Upper lobe of right lung (tissue), 1 donor: ENCODE data around the gene EIF3K. TPM values are rescaled to one million over a fixed set of nuclear protein-coding genes. Genes with fewer than 3 reads are reported as not detected.

ENCODE experiments used
- ATAC-seq: fragments of 200-7000 bp; cut with Tn5 transposase; one replicate; pipeline ENCODE4 v1.9.1; 2020; ENCODE audit warnings: mild to moderate bottlenecking, moderate library complexity
- DNase-seq: peaks from one replicate; pipeline ENCODE4 v3.0.0-alpha.2; 2020
- H3K27ac ChIP-seq: fragments of 200-600 bp; one replicate; pipeline ENCODE4 v1.8.0; 2022
- H3K27me3 ChIP-seq: fragments of 200-600 bp; one replicate; pipeline ENCODE4 v1.8.0; 2022; ENCODE audit warnings: mild to moderate bottlenecking
- H3K36me3 ChIP-seq: fragments of 200-600 bp; one replicate; pipeline ENCODE4 v1.8.0; 2022
- H3K4me1 ChIP-seq: fragments of 200-600 bp; one replicate; pipeline ENCODE4 v1.8.0; 2022
- H3K4me3 ChIP-seq: fragments of 200-600 bp; one replicate; pipeline ENCODE4 v1.8.0; 2022; ENCODE audit warnings: mild to moderate bottlenecking
- H3K9me3 ChIP-seq: fragments of 200-600 bp; one replicate; pipeline ENCODE4 v1.8.0; 2022
- CTCF ChIP-seq: fragments of 200-600 bp; IDR thresholded peaks from one replicate; pipeline ENCODE4 v1.8.0; 2022; ENCODE audit warnings: antibody characterized with exemption
- intact Hi-C: fragments of 100-400 bp; cut with DNase I; formaldehyde crosslinking; loops from one replicate; pipeline ENCODE4 v1.11.0; 2022
- total RNA-seq: library from RNA; stranded (reverse); fragmentation: NEBNext Ultra II Directional; extraction: Animal tissue kit (Norgen Biotek cat#: 25700); gene quantifications from one replicate; pipeline ENCODE4 v1.2.1, GENCODE V29; 2021
- donor health status: DM: no; HTN: yes; CAD: no; lungs with severe emphysema.

Gene EIF3K
- total RNA-seq, 1 donor from 2014 or later = 215 TPM

GRCh38 chr19:38642176-38642575, 23.2 kb downstream of the EIF3K start:
- Histone ChIP-seq H3K9me3 (no peaks in the 10 kb centered on the region), H3K27me3 (no peaks in the 10 kb centered on the region), H3K4me1 (peaks cover 4% of the 10 kb centered on the region), H3K27ac (no peak overlapping the region), H3K36me3 (no peaks in the 10 kb centered on the region), H3K4me3 (no peak overlapping the region)
- ATAC-seq = no peak
- DNase-seq = no peak
- intact Hi-C loops = no loop called here
- TF ChIP-seq CTCF = no peak

- Histone ChIP-seq H3K9me3 (no peaks in the 10 kb centered on the region), H3K27me3 (no peaks in the 10 kb centered on the region), H3K4me3 (no peak overlapping the region), H3K36me3 (no peaks in the 10 kb centered on the region), H3K27ac (no peak overlapping the region), H3K4me1 (peaks cover 8% of the 10 kb centered on the region)
- DNase-seq (no peak), ATAC-seq (no peak)
- intact Hi-C loops = no loop called here
- TF ChIP-seq CTCF = no peak
These were observed 25.7 kb downstream of the EIF3K start for GRCh38 chr19:38644719-38645118.

GRCh38 chr19:38647368-38647965, 28.5 kb downstream of the EIF3K start, which contains the start of gene ACTN4:
Gene ACTN4 (plus strand): TSS chr19:38647649. CDS start chr19:38647746, 97 bp downstream.
- peaks cover 35% of the 10 kb centered on the region for H3K4me1 ChIP-seq
- no peak for TF ChIP-seq CTCF
- H3K9me3 ChIP-seq = no peaks in the 10 kb centered on the region
- intact Hi-C loops = no loop called here
- H3K27ac ChIP-seq = peak within 1 kb of the TSS; percentile 80
- DNase-seq (peak; percentile 100), ATAC-seq (peak; percentile 94)
- H3K27me3 ChIP-seq = no peaks in the 10 kb centered on the region
- peak within 1 kb of the TSS; percentile 88 for H3K4me3 ChIP-seq
- no peaks in the 10 kb centered on the region for H3K36me3 ChIP-seq

- DNase-seq (no peak), ATAC-seq (no peak)
- TF ChIP-seq CTCF = no peak
- intact Hi-C loops = no loop called here
- Histone ChIP-seq H3K4me3 (peak overlapping the region; percentile 88), H3K27ac (peak overlapping the region; percentile 80), H3K27me3 (no peaks in the 10 kb centered on the region), H3K4me1 (peaks cover 42% of the 10 kb centered on the region), H3K9me3 (no peaks in the 10 kb centered on the region), H3K36me3 (no peaks in the 10 kb centered on the region)
These were observed 29.2 kb downstream of the EIF3K start for GRCh38 chr19:38647966-38648768.

GRCh38 chr19:38648769-38649304, 29.8 kb downstream of the EIF3K start:
- Histone ChIP-seq H3K4me1 (peaks cover 49% of the 10 kb centered on the region), H3K9me3 (no peaks in the 10 kb centered on the region), H3K27me3 (no peaks in the 10 kb centered on the region), H3K4me3 (peak overlapping the region; percentile 88), H3K36me3 (no peaks in the 10 kb centered on the region), H3K27ac (peak overlapping the region; percentile 80)
- intact Hi-C loops = no loop called here
- ATAC-seq = no peak
- DNase-seq = no peak
- TF ChIP-seq CTCF = no peak
